GM12864 (cell line): Measurements from ENCODE around the gene IBA57.
"Not testable (repeated sequence)": the region's sequence is repeated elsewhere in the genome, so short reads cannot be mapped to it uniquely, and the experiment has no call there.

ENCODE experiments used
- DNase-seq: peaks from one replicate; pipeline ENCODE4 v3.0.0-alpha.2; 2011; ENCODE audit warnings: low read depth
- H3K4me3 ChIP-seq: 2 replicates; pipeline ENCODE4 v1.5.1; 2011; ENCODE audit warnings: mild to moderate bottlenecking, low read depth, low read length, control low read depth
- TF ChIP-seq, protein P1 (sequence below): IDR thresholded peaks from 2 replicates; pipeline ENCODE4 v1.5.1; 2011; ENCODE audit warnings: low read depth, mild to moderate bottlenecking, moderate library complexity, low read length, control low read depth, inconsistent platforms; ENCODE audit errors: missing control alignments

IBA57 gene

DNA sequence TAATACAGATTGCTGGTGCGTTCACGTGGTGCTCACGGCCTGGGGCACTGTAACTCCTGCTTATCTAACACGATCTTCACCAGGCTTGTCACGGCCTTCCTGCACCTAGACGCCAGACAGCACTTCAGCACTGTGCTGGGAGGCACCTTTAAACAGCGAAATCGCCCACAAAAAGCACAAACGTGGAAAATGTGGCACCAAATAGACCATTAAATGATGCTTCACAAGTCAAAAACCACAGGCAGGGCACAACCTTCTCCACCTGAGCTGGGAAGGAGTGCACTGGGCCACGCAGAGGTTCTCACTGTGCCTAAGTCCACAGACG lies 20.0 kb downstream of the IBA57 start:
- no peak overlapping the region for H3K4me3 ChIP-seq
- TF ChIP-seq, protein P1, sequence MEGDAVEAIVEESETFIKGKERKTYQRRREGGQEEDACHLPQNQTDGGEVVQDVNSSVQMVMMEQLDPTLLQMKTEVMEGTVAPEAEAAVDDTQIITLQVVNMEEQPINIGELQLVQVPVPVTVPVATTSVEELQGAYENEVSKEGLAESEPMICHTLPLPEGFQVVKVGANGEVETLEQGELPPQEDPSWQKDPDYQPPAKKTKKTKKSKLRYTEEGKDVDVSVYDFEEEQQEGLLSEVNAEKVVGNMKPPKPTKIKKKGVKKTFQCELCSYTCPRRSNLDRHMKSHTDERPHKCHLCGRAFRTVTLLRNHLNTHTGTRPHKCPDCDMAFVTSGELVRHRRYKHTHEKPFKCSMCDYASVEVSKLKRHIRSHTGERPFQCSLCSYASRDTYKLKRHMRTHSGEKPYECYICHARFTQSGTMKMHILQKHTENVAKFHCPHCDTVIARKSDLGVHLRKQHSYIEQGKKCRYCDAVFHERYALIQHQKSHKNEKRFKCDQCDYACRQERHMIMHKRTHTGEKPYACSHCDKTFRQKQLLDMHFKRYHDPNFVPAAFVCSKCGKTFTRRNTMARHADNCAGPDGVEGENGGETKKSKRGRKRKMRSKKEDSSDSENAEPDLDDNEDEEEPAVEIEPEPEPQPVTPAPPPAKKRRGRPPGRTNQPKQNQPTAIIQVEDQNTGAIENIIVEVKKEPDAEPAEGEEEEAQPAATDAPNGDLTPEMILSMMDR: no peak
- no peak for DNase-seq

- H3K4me3 ChIP-seq, DNase-seq: not testable (repeated sequence)
Measured at GRCh38 chr1:228188249-228188648, 22.6 kb downstream of the IBA57 start.

DNA sequence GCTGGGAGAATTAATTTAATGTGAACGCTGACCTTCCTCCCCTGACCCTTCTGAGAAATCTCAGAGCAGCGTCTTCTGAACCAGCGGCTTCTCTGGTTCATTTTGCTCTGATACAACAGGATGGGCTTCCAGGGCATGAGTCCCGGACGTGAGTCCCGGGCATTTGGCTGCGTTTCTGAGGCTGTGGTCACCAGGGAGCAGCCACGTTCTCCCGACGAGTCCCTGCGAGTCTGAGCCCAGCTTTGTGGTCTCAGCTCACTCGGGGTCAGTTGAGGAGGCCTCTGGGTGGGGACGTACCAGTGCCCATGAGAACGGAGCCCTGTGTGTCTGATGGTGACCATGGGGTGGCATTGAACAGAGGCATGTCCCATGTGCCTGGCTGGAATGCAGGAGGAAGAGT lies 24.6 kb downstream of the IBA57 start:
- no peak for DNase-seq
- TF ChIP-seq, protein P1: no peak
- H3K4me3 ChIP-seq: no peak overlapping the region

GRCh38 chr1:228190778-228191177 lies 25.2 kb downstream of the IBA57 start:
- DNase-seq: no peak
- no peak overlapping the region for H3K4me3 ChIP-seq
- TF ChIP-seq, protein P1: no peak

GRCh38 chr1:228194436-228194835 lies 28.8 kb downstream of the IBA57 start:
- TF ChIP-seq, protein P1: no peak
- no peak for DNase-seq
- no peak overlapping the region for H3K4me3 ChIP-seq

DNA sequence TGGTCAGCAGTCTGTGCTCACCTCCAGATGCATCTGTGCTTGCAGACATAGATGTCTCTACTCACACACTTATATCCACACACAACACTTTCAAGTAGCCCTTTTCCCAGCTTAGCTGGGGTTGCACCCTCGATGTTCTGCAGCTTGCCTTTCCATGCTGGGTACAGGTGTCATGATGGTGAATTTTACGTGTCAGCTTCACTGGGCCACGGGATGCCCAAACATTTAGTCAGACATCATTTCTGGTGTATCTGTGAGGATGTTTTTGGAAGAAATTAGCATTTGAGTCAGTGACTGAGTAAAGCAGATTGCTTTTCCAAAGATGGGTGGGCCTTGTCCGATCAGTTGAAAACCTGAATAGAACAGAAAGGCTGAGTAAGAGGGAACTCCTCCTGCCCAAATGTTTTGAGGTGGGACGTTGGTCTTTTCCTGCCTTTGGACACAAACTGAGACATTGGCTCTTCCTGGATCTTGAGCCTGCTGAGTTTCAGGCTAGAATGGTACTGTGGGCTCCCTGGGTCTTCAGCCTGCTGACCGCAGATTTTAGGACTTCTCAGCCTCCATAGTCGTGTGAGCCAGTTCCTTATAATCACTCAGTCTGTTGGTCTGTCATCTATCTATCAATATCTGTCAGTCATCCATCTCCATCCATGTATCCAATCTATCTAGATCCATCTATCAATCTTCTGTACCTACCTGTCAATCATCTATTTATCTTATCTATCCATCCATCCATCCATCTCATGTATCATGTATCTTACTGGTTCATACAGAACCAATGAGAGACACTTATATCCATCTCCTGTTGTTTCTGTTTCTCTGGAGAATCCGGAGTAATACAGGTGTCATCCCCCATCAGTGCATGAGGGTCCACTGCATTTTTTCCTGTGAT lies 29.6 kb downstream of the IBA57 start:
- TF ChIP-seq, protein P1: no peak
- no peak for DNase-seq
- H3K4me3 ChIP-seq: no peak overlapping the region

DNA sequence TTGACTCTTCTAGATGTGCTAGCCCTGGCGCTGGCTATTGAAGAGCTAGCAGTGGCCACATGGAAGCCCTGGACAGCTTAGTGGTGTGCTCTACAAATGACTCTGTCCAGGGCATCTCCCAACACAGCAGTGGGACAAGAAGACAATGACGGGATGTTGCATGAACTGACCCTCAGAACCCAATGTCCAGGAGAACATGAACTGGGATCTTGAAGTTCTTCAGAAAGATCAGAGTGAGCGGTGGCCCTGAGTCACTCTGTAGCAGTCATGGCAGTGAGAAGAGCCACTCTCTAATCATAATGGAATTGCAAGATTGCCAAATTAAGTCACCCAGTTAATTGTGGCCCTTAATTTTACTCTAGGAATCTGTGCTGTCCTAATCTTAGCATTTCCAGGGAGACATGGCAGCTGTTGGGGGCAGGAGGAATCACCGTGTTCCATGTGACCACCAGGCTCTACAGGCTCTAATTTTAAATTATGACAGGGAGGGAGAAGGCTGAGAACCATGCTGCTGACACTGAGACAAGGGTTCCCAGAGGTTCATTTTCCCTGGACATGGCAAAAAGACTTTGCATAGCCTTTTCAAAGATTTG lies 32.0 kb downstream of the IBA57 start:
- DNase-seq: no peak
- TF ChIP-seq, protein P1: no peak
- H3K4me3 ChIP-seq: no peak overlapping the region
